ENCODE measurements around the gene SMYD3.
"Not testable (repeated sequence)": the region's sequence is repeated elsewhere in the genome, so short reads cannot be mapped to it uniquely, and the experiment has no call there.

SMYD3 gene

DNA sequence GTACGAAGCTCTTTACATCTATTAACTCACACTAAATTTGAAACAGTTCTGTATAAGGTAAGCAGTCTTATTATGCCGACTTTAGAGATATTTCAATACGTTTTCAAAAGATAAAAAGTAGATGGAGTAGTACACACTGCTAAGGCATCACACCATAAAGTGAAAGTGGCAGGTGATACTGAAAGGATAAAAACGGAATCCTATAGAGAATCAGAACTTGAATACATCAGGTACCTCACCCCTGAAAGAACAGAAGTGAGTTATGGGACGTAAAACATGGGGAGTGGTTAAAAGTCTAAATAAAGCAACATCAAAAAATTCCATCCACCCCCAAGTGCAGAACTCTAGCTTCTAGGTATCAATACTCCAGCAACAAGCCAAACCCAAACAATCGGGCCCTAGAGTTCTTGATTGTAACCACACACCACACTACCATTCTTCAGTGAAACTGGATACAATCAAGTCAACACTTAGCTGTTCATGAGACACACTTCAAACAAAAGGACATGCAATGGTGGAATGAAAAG is 142.6 kb downstream of the SMYD3 start:
- TF ChIP-seq, protein P1, sequence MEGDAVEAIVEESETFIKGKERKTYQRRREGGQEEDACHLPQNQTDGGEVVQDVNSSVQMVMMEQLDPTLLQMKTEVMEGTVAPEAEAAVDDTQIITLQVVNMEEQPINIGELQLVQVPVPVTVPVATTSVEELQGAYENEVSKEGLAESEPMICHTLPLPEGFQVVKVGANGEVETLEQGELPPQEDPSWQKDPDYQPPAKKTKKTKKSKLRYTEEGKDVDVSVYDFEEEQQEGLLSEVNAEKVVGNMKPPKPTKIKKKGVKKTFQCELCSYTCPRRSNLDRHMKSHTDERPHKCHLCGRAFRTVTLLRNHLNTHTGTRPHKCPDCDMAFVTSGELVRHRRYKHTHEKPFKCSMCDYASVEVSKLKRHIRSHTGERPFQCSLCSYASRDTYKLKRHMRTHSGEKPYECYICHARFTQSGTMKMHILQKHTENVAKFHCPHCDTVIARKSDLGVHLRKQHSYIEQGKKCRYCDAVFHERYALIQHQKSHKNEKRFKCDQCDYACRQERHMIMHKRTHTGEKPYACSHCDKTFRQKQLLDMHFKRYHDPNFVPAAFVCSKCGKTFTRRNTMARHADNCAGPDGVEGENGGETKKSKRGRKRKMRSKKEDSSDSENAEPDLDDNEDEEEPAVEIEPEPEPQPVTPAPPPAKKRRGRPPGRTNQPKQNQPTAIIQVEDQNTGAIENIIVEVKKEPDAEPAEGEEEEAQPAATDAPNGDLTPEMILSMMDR (IDR thresholded peaks at IDR 0.05) = no peak
- peaks cover 34% of the 10 kb centered on the region for H3K9me3 Mint-ChIP-seq
- peaks cover 5% of the 10 kb centered on the region for H3K4me1 Mint-ChIP-seq
- H3K36me3 Mint-ChIP-seq (ENCODE audit: low read depth) = peaks cover 25% of the 10 kb centered on the region
- no peak overlapping the region for H3K4me3 Mint-ChIP-seq
- no peak overlapping the region for H3K27ac Mint-ChIP-seq
- H3K27me3 Mint-ChIP-seq (ENCODE audit: low read depth, poor library complexity) = no peaks in the 10 kb centered on the region
- DNase-seq = no peak

DNA sequence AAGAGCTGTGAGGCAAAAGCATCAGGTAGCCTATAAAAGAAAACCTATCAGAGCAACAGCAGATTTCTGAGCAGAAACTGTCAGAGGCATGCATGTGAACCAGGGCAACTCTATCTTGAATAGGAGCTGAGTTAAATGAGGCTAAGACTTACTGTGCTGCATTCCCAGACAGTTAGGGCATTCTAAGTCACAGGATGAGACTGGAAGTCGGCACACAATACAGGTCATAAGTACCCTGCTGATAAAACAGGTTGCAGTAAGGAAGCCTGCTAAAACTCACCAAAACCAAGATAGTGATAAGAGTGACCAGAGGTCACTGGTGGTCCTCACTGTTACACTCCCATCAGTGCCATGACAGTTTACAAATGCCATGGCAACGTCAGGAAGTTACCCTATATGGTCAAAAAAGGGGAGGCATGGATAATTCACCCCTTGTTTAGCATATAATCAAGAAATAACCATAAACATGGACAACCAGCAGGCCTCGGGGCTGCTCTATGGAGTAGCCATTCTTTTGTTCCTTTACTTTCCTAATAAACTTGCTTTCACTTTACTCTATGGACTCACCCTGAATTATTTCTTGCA is 150.0 kb downstream of the SMYD3 start:
- H3K36me3 Mint-ChIP-seq (ENCODE audit: low read depth) = peaks cover 26% of the 10 kb centered on the region
- not testable (repeated sequence) for H3K27ac Mint-ChIP-seq; H3K27me3 Mint-ChIP-seq (ENCODE audit: low read depth, poor library complexity); DNase-seq; H3K4me1 Mint-ChIP-seq; H3K4me3 Mint-ChIP-seq
- H3K9me3 Mint-ChIP-seq = peaks cover 60% of the 10 kb centered on the region

DNA sequence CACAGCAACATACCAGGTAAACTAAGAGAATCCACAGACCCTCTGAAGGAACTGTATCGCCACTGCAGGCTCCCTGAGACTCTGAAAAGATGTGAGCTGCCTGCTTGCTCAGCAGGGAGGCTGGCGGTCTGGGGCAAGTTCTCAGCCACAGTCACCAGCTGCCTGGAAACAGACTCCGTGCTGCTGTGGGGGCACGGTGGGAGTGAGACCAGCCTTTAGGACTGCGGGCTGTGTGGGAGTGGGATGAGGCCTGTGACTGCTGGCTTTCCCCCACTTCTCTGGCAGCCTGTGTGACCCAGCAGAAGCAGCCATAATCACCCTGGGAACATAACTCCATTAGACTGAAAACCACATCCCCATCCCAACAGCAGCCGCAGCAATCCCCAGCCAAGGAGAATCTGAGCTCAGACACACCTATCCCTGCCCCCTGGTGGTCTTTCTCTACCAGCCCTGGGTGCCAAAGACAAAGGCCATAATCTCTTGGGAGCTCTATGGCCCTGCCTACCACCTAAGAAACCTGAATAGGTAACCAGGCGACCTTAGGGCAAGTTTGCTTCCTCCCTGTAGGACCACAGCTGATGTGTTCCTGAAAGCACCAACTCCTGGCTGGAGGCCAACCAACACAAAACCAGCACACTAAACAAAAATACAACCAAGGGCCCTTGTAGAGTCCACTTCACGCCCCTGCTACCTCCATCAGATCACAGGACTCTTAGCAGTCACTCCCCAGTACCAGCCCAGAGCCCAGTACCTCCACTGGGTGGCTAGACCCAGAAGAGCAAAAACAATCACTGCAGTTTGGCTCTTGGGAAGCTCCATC is 151.5 kb downstream of the SMYD3 start:
- DNase-seq = no peak
- peak overlapping the region; percentile 43 for H3K27ac Mint-ChIP-seq
- H3K36me3 Mint-ChIP-seq (ENCODE audit: low read depth) = peaks cover 14% of the 10 kb centered on the region
- H3K4me1 Mint-ChIP-seq = peaks cover 5% of the 10 kb centered on the region
- TF ChIP-seq, protein P1 (IDR thresholded peaks at IDR 0.05) = no peak
- no peak overlapping the region for H3K4me3 Mint-ChIP-seq
- peaks cover 45% of the 10 kb centered on the region for H3K9me3 Mint-ChIP-seq
- H3K27me3 Mint-ChIP-seq (ENCODE audit: low read depth, poor library complexity) = no peaks in the 10 kb centered on the region

DNA sequence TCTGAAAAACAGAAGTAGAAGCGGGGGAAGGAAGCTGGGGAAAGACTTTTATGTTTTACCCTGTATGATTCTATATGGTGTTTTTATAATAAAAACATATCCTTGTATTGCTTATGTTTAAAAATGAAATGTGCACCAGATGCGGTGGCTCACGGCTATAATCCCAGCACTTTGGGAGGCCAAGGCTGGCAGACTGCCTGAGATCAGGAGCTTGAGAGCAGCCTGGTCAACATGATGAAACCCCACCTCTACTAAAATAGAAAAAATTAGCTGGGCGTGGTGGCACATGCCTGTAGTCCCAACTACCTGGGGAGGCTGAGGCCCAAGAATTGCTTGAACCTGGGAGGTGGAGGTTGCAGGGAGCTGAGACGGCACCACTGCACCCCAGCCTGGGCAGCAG is 155.4 kb downstream of the SMYD3 start:
- DNase-seq = no peak
- Mint-ChIP-seq H3K4me3 (no peak overlapping the region), H3K27ac (no peak overlapping the region), H3K36me3 (ENCODE audit: low read depth) (no peaks in the 10 kb centered on the region), H3K27me3 (ENCODE audit: low read depth, poor library complexity) (no peaks in the 10 kb centered on the region), H3K4me1 (peaks cover 5% of the 10 kb centered on the region), H3K9me3 (peaks cover 8% of the 10 kb centered on the region)
- TF ChIP-seq, protein P1 (IDR thresholded peaks at IDR 0.05) = no peak

DNA sequence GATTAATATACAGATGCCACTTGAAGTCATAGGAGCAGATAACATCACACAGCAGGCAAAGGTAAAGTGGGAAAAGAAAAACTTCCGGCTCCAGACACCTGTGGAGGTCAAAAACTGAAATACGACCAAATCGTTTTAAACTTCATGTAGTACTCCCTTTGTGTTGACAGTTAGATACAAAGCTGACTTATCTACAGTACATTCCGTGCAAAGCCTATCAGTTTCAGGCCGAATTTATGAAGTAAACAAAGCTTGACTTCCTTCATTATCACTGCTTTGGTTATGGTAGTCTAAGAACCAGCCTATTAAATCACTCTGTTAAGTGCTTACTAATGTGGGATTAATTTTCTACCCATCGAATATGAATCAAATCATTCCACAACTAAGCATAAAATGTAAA is 156.3 kb downstream of the SMYD3 start:
- no peak for DNase-seq
- TF ChIP-seq, protein P1 (IDR thresholded peaks at IDR 0.05) = no peak
- Mint-ChIP-seq H3K9me3 (no peaks in the 10 kb centered on the region), H3K36me3 (ENCODE audit: low read depth) (peaks cover 4% of the 10 kb centered on the region), H3K4me3 (no peak overlapping the region), H3K27me3 (ENCODE audit: low read depth, poor library complexity) (no peaks in the 10 kb centered on the region), H3K27ac (no peak overlapping the region), H3K4me1 (peaks cover 5% of the 10 kb centered on the region)

DNA sequence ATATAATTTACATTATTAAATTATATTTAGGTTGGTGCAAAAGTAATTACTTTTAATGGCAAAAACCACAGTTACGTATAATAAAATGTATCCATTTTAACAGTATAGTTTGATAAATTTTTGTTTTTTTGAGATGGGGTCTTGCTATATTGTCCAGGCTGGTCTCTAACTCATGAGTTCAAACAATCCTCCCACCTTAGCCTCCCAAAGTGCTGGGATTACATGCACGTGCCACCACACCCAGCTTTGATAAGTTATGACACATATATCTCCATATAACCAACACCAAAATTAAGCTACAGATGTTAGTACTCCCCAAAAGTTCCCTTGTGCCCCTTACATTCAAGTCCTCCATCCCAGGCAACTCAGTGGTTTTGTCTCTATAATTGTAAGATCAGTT is 163.1 kb downstream of the SMYD3 start:
- Mint-ChIP-seq H3K27me3 (ENCODE audit: low read depth, poor library complexity) (no peaks in the 10 kb centered on the region), H3K4me3 (no peak overlapping the region), H3K4me1 (no peaks in the 10 kb centered on the region), H3K27ac (no peak overlapping the region), H3K36me3 (ENCODE audit: low read depth) (peaks cover 21% of the 10 kb centered on the region), H3K9me3 (no peaks in the 10 kb centered on the region)
- TF ChIP-seq, protein P1 (IDR thresholded peaks at IDR 0.05) = no peak
- no peak for DNase-seq

Measured in nephron progenitor cell (in vitro differentiated cells).